Muscle layer of colon (tissue), 2 donors: ENCODE data around the gene SELENON.

Experiments
- H3K27ac ChIP-seq: one replicate; pipeline ENCODE4 v1.7.0; 2013; ENCODE audit warnings: low read depth, mild to moderate bottlenecking, low read length, moderate library complexity
- H3K27me3 ChIP-seq, 2 donors: one replicate each; pipeline ENCODE4 v1.7.0; 2013; ENCODE audit warnings: low read length in 2 of 2, mild to moderate bottlenecking in 2 of 2; ENCODE audit not compliant: insufficient read depth in 2 of 2, control insufficient read depth in 1 of 2
- H3K36me3 ChIP-seq: one replicate; pipeline ENCODE4 v1.7.0; 2013; ENCODE audit warnings: mild to moderate bottlenecking, low read length; ENCODE audit not compliant: insufficient read depth
- H3K4me1 ChIP-seq: one replicate; pipeline ENCODE4 v1.7.0; 2013; ENCODE audit warnings: mild to moderate bottlenecking, low read length; ENCODE audit not compliant: insufficient read depth
- H3K4me3 ChIP-seq, 2 donors: one replicate each; pipeline ENCODE4 v1.7.0; 2013; ENCODE audit warnings: low read length in 2 of 2, low read depth in 1 of 2, mild to moderate bottlenecking in 1 of 2, moderate library complexity in 1 of 2
- H3K9ac ChIP-seq: one replicate; pipeline ENCODE4 v1.7.0; 2013; ENCODE audit warnings: low read length
- H3K9me3 ChIP-seq: one replicate; pipeline ENCODE4 v1.7.0; 2013; ENCODE audit warnings: mild to moderate bottlenecking, low read length
- donor health status: abdominal sarcoma.
- donor health status: Adenocarcinoma of cecum.

The SELENON gene

DNA sequence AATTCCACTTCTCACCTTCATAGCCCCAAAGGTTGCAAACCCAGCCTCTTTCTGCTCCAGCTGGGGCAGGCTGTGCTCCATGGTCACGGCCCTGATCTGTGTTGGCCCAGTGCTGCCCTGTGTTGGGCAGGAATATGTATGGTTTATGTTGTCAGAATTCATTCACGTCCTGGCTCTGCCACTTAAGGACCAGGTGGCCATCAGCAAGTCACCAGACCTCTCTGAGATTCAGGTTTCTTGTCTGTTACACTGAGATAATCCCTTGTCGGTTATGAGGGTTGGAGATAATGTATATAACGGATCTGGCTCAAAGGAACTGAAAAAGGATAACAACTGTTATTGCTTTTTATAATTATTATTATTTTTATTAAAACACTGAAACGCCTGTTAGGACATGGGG is 39.1 kb upstream of the SELENON start:
- H3K9ac ChIP-seq = no peak overlapping the region
- no peak overlapping the region for H3K27ac ChIP-seq
- H3K4me3 ChIP-seq = no peak overlapping the region
- peaks cover 12% of the 10 kb centered on the region for H3K36me3 ChIP-seq
- H3K9me3 ChIP-seq = no peaks in the 10 kb centered on the region
- H3K4me1 ChIP-seq = no peaks in the 10 kb centered on the region
- no peaks in the 10 kb centered on the region for H3K27me3 ChIP-seq

GRCh38 chr1:25763493-25763892 is 36.5 kb upstream of the SELENON start:
- Histone ChIP-seq H3K4me1 (no peaks in the 10 kb centered on the region), H3K27ac (no peak overlapping the region), H3K9me3 (no peaks in the 10 kb centered on the region), H3K27me3 (no peaks in the 10 kb centered on the region), H3K9ac (no peak overlapping the region), H3K4me3 (no peak overlapping the region), H3K36me3 (peaks cover 10% of the 10 kb centered on the region)

GRCh38 chr1:25765136-25765922 is 34.7 kb upstream of the SELENON start:
- H3K4me3 ChIP-seq = no peak overlapping the region
- no peak overlapping the region for H3K27ac ChIP-seq
- no peaks in the 10 kb centered on the region for H3K9me3 ChIP-seq
- peaks cover 2% of the 10 kb centered on the region for H3K4me1 ChIP-seq
- peaks cover 6% of the 10 kb centered on the region for H3K36me3 ChIP-seq
- H3K27me3 ChIP-seq = no peaks in the 10 kb centered on the region
- no peak overlapping the region for H3K9ac ChIP-seq

- Histone ChIP-seq H3K27me3 (no peaks in the 10 kb centered on the region), H3K27ac (no peak overlapping the region), H3K9ac (no peak overlapping the region), H3K4me1 (peaks cover 9% of the 10 kb centered on the region), H3K36me3 (peaks cover 6% of the 10 kb centered on the region), H3K9me3 (no peaks in the 10 kb centered on the region), H3K4me3 (no peak overlapping the region)
These were observed 33.9 kb upstream of the SELENON start for GRCh38 chr1:25765923-25766589.

DNA sequence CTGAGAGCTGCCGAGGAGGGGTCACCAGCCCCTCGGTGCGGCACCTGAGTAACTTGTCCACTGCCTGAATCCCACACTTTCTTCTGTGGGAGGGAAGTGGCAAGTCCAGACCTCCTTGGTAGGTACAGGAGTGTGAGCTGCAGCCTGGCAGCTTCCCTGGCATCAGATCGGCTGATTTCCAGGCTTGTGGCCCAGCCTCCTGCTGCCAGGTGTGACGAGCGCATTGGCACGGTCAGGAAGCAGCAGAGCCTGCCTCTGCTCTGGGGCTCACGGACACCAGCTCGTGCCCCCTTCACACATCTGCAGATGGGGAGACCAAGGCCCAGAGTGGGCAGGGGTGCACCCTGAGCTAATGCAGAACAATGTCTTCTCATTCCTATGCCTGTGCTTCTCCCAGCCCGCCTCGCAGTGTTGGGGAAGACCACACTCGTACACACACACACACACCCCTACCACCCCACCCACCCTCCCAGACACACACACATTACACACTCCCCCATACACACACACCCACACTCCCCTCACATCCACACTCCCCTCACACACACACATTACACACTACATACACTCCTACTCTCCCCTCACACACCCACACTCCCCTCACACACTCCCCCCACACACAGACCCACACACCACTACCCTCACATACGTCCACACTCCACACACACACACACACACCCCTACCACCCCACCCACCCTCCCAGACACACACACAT is 33.1 kb upstream of the SELENON start:
- H3K4me3 ChIP-seq = no peak overlapping the region
- peaks cover 12% of the 10 kb centered on the region for H3K4me1 ChIP-seq
- peaks cover 6% of the 10 kb centered on the region for H3K36me3 ChIP-seq
- no peak overlapping the region for H3K9ac ChIP-seq
- H3K9me3 ChIP-seq = no peaks in the 10 kb centered on the region
- H3K27ac ChIP-seq = no peak overlapping the region
- no peaks in the 10 kb centered on the region for H3K27me3 ChIP-seq

DNA sequence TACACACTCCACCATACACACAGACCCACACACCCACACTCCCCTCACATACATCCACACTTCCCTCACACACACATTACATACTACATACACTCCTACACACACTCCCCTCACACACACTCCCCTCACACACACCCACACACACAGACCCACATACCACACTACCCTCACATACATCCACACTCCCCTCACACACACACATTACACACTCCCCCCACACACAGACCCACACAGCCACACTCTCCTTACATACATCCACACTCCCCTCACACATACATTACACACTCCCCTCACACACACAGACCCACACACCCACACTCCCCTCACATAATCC is 32.6 kb upstream of the SELENON start:
- H3K27me3 ChIP-seq = no peaks in the 10 kb centered on the region
- H3K9ac ChIP-seq = no peak overlapping the region
- H3K36me3 ChIP-seq = peaks cover 6% of the 10 kb centered on the region
- no peak overlapping the region for H3K4me3 ChIP-seq
- no peaks in the 10 kb centered on the region for H3K9me3 ChIP-seq
- peaks cover 12% of the 10 kb centered on the region for H3K4me1 ChIP-seq
- no peak overlapping the region for H3K27ac ChIP-seq

DNA sequence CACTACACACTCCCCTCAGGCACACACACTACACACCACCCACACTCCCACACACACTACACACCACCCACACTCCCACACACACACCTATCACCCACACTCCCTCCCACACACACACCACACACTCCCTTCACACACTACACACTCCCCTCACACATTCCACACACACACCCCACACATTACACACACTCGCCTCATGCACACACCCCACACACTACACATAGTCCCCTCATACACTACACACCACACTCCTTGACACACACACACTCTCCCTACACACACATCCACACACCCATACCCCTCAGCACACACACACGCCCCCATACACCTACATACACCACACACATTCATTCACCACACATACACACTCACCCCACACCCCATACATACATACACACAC is 31.0 kb upstream of the SELENON start:
- Histone ChIP-seq H3K9me3 (no peaks in the 10 kb centered on the region), H3K9ac (no peak overlapping the region), H3K27me3 (no peaks in the 10 kb centered on the region), H3K36me3 (peaks cover under 1% of the 10 kb centered on the region), H3K4me1 (peaks cover 13% of the 10 kb centered on the region), H3K27ac (no peak overlapping the region), H3K4me3 (no peak overlapping the region)

GRCh38 chr1:25769625-25770383 is 30.2 kb upstream of the SELENON start:
- Histone ChIP-seq H3K27ac (no peak overlapping the region), H3K9ac (no peak overlapping the region), H3K27me3 (no peaks in the 10 kb centered on the region), H3K9me3 (no peaks in the 10 kb centered on the region), H3K36me3 (no peaks in the 10 kb centered on the region), H3K4me3 (no peak overlapping the region), H3K4me1 (peaks cover 18% of the 10 kb centered on the region)

DNA sequence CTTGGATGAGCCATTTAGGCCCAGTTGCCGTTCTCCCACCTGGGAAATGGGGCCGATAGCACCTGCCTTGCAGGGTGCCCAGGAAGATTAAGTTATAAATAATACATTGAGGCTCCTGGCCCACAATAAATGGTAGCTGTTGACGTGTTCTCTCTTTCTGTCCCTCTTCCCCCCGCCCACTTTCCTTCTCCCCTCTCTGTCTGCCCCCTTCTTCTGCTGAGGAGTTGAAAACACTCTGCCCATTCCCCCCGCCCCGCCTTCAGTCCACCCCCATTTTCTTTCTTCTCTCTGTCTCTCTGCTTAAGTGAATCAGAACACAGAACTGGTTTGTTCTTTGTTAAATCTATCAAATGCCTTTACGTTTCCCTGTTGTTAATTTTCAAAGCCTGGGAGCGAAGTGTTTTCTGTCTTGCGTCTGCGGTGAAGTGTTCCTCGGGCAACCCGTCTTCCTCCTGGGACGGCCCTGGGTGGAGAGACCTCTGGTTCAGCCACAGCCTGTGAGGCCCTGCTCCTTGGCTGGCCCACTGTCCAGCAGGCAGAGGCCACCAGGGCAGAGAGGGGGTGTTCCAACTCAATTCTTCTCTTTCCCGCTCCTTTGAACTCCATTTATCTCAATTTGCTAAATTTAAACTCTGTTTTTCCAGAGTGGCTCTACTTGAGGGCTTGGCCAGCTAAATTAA is 29.3 kb upstream of the SELENON start:
- no peak overlapping the region for H3K9ac ChIP-seq

DNA sequence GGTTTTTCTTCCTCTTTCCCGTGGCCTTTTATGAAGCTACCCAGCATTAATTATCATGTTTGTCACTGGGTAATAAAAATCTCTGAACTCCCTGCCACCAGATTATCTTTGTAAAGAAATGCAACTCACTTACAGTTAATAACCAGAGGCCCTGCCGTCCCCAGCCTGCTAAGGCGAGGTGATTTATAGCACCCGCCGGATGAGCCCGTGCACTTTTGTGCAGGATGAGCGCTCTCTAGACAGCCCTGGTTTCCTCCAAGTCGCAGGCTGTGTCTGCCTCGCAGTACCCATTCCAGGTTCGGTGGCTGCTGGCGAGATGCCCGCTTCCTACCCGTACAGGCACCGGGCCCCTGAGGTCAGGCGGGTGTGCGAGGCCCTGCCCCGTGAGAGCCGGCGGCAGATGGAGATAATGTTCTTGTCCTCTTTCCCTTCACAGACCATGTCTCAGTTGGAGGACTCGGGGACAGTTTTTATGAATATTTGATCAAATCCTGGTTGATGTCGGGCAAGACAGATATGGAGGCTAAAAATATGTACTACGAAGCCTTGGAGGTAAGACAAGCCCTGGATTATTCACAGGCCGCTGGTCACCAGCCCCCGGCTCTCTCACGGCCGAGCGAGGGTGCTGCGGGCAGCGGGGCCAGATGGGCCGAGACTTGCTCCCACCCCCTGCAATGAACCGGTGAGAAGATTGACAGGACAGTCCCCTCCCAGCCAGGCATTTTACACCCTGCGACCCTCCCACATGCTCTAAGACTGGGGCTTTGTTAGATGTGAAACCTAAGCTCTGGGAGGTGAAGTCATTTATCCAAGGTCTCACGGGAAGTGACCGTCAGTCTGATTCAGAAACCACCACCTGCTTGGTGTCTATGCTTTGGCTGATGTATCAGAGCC is 28.5 kb upstream of the SELENON start:
- no peak overlapping the region for H3K27ac ChIP-seq
- no peaks in the 10 kb centered on the region for H3K9me3 ChIP-seq
- H3K27me3 ChIP-seq = no peaks in the 10 kb centered on the region
- H3K36me3 ChIP-seq = no peaks in the 10 kb centered on the region
- H3K4me3 ChIP-seq = no peak overlapping the region
- H3K9ac ChIP-seq = no peak overlapping the region
- H3K4me1 ChIP-seq = peaks cover 18% of the 10 kb centered on the region

More for the DNA sequence above, 29.3 kb upstream of the SELENON start:
- no peaks in the 10 kb centered on the region for H3K9me3 ChIP-seq
- peaks cover 18% of the 10 kb centered on the region for H3K4me1 ChIP-seq
- no peak overlapping the region for H3K27ac ChIP-seq
- no peaks in the 10 kb centered on the region for H3K27me3 ChIP-seq
- H3K36me3 ChIP-seq = no peaks in the 10 kb centered on the region
- no peak overlapping the region for H3K4me3 ChIP-seq
